HPDE6-E6E7 (cell line): Measurements from ENCODE around the gene PRKAR1B.
A peak's percentile ranks its signal among the peaks of the same experiment; 100 is the strongest.
"Not testable (repeated sequence)": the region's sequence is repeated elsewhere in the genome, so short reads cannot be mapped to it uniquely, and the experiment has no call there.

ENCODE experiments used
- DNase-seq: peaks from one replicate; pipeline ENCODE4 v3.0.0; 2011; ENCODE audit warnings: missing footprints; ENCODE audit errors: extremely low spot score

PRKAR1B gene

DNA sequence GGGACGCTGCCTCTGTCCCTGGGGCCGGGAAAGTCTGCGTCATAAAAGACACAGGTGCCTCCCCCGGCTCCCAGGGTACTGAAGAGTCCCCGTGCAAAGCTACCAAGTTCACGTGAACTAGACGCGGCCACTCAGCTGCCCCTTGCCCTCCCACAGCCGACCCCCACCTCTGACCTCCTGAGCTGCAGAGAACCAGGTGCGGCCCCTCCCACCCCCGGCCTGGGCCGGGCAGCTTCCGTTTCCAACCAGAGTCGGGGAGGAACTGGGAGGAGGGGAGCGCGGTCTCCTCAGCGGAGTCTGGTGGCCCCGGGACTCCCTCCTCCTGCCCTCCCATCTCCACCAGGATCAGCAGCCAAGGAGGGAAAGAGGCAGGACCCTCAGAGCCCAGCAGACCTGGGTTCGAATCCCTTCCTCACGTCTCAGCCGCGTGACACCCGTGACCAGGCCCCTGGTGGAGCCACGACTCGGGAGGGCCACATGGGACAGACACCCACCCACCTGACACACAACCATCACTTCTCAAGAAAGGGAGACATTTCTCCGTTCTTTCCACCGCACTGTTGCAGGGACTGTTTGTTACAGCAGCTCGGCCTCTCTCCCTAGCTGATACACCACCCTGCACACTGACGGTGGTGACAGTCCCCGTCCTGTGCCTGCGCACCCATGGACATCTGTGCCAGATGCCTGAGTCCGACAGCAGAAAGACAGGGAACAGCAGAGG, 170.1 kb downstream of the PRKAR1B start:
- DNase-seq: no peak

DNA sequence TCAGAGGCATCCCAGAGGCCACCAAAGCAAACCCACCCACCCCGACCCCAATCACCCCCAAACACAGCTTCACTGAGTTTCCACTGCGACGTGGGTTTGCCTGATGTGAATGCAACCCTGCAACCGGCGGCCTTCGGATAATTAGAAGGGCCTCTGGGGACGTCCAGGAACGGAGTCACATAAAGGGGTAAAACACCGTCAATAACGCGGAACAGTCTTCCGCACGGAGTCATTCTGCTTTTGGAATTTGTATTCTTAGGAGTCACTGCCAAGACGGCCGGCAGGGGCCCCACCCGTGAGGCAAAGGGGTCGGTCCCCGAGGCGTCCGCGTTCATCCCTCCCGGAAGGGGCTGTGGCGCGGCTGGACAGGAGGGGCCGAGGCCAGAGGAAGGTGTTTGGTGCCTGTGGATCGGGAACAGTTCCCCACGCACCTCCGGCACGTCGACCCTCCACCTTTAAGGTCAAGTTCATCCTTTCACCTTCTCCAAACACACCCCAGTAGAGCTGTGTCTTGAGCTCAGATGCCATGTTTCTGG, 170.7 kb downstream of the PRKAR1B start:
- no peak for DNase-seq

DNA sequence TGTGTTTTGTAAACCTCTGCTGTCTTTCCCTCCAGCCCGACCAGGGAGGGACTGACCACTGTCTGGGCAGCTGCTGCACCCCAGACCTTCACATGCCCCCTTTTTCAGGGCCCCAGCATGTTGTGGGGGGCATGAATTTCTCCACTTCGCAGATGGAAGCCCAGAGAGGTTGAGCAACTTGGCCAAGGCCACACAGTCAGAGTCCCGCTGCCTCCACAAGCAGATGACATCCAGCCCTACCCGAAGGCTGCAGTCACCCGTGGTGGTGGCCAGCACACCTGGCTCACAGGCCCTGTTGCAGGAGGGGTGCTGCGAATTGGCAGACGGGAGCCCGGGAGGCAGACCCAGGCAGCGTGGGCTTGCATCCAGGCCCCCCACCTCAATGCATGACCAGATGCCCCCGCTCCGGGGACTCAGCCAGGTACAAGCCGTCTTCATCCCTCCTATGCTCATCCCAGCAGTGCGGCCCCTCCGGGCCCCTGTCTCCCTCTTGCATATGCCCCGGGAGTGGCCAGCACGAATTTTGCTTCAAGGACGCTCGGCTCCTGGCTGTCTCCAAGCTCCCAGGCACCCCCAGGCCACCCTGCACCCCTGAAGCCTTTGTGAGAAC, 171.4 kb downstream of the PRKAR1B start:
- DNase-seq: no peak

DNA sequence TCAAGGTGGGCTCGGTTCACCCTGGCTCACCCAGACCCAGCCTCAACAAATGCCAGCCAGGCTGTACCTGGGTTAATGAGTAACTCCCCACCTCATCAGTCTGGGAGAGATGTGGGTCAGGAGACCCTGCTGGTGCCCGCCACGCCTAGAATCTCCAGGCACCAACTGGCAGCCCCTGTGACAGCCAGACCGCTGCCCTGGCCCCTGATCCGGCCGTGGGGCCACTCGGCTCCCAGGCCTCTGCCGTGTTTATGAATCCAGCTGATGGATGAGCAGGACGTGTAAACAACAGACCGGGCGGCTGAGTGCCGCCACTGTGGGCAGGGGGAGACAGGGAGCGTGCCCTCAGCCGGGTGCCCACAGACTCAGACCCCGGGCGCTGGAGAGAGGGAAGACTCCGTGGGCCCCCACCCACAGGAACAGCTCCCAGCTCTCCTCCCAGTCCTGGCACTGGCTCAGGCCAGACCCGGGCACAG, 173.4 kb downstream of the PRKAR1B start:
- DNase-seq: no peak

DNA sequence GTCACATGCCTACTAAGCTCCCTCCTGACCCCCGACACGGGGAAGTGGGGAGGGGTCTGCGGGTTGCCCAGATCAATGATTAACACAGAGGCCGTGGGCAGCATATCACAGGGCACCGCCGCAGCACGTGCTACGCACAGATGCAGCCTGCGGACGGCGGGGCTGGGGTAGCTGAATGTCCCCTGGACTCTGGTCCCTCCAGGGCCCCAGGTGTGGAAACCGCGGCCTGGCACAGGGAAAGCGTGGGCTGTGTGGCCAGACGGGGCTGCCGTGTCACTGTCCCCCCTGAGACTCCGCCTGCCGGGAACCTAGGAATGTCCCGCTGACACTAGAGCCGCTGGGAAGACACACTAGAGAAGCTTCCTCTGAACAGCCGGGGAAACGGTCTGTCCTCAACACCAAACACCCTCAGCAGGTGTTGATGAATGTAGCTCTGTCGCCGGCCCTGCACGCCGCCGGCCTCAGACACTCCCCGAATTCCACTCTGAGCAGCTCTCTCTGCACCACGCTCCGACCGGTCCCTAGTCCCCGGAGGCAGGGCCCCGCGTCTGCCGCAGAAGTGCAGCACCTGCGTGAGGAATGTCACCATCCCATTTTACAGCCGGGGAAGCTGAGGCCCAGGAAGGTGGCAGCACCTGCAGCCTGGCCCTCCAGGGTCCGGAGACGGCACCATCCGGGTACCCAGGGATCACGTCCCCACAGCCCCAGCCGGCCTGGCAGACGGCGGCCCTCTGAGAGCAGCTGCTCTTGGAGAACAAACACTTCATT, 174.0 kb downstream of the PRKAR1B start:
- no peak for DNase-seq

DNA sequence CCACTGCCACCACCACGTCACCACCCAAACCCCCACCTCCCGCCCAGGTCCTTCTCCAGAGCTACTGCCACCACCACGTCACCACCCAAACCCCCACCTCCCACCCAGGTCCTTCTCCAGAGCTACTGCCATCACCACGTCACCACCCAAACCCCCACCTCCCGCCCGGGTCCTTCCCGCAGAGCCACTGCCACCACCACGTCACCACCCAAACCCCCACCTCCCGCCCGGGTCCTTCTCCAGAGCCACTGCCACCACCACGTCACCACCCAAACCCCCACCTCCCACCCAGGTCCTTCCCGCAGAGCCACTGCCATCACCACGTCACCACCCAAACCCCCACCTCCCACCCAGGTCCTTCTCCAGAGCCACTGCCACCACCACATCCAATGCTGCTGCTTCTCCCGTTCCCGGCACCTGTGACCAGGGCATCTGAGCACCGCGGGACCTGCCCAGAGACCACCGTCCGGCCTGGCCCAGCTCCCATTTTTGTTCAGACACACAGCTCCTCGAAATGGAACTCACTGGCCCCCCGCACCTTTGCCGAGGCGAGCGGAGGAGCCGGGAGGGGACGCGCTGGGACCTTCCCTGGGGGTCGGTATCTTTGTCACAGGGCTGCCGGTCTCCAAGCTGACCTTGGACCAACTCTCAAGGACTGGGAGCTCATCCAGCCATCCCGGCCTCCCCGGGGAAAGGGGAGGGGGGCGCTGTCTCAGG, 174.8 kb downstream of the PRKAR1B start:
- DNase-seq: not testable (repeated sequence)

DNA sequence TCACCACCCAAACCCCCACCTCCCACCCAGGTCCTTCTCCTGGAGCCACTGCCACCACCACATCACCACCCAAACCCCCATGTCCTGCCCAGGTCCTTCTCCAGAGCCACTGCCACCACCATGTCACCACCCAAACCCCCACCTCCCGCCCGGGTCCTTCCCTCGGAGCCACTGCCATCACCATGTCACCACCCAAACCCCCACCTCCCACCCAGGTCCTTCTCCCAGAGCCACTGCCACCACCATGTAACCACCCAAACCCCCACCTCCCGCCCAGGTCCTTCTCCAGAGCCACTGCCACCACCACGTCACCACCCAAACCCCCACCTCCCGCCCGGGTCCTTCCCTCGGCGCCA, 175.5 kb downstream of the PRKAR1B start:
- DNase-seq: not testable (repeated sequence)

DNA sequence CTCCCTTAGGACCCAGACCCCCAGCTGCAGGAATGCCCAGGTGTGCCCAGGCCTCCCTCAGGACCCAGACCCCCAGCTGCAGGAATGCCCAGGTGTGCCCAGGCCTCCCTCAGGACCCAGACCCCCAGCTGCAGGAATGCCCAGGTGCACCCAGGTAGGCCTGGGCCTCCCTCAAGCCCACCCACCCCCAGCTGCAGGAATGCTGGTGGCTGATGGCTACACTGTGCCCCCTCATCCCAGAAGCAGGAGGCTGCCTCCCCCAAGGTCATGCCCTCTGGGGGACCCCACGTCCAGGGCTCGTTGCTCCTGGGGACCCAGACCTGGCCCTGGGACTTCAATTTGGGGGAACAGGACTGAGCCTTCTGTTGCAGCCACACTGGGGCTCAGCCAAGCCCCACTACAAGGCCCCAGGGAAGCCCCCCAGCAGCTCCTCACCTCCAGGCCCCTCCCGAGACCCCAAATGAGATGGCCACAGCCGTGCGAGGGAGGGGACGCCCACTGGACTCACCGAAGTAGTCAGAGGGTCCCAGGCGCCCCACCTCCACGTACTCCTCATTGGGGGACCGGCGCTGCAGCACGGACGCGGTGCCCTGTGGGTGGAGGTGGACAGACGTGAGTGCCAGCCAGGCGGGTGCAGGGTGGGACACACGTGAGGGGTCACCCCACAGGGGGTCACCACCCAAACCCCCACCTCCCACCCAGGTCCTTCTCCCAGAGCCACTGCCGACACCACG, 176.0 kb downstream of the PRKAR1B start:
- no peak for DNase-seq

DNA sequence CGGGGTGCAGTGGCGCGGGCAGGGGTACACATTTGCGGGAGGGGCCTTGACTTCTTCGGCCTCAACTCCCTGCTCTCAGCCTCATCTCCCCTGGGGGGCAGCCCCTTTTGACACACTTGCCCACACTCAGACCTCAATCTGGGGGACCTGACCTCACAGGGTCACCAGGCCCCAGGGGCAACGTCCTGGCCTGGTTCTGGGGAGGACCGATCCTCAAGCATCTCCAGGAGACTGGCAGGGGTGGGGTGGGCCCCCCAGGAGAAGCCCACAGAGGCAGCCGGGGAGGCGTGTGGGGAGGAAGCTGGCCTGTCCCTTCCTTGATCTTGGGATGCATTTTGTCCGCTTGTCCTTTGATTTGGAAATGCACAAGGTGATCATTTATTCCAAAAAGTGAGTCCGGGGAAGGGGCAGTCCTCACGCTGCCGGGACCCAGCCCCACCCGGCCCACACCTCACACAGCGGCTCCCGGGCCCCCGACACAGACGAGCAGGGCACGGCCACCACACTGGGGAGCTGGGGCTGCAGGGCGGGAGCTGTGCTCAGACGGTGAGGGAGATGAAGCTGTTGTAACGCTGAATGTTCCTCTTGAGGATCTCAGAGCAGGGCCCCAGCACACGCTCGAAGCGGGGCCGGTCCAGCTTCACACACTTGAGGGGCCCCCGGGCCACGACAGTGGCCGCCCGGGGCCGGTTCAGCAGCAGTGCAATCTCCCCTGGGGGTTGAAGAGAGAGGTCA, 177.0 kb downstream of the PRKAR1B start:
- DNase-seq: no peak

DNA sequence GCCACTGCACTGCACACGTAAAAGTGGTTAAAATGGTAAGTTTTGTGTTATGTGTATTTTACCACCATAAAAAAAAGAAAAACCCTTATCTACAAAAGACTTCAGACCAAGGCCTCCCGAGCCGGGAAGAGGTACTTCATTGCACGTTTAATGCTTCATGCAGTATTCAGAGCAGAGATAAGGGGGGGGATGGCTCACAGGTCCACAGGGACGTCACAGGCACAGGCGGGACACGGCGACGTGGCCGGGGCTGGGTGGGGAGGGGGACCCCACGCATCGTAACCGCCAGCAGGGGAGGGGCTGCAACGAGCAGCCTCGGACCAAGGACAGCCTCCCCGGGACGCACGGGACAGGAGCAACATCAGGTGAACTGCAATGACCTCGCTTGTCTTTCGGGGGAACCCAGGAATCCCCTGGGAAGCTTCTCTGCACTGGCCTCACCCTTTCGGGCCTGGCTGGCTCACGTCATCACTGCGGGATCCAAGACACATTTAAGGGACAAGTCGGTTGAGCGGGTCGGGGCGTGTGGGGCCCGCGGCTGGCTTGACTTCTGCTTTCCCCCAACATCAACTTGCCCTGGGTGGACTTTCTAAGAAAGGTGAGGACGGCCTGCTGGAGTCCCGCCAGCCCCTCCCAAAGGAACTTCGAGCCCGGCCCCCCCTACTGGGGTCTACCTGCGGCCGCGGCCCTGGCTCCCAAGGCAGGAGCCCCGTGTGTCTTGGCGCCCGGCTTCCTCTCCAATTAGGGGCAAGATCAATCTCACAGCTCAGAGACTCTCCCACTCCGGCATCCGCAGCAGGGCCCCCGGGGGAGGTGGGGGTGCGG, 177.8 kb downstream of the PRKAR1B start:
- no peak for DNase-seq

DNA sequence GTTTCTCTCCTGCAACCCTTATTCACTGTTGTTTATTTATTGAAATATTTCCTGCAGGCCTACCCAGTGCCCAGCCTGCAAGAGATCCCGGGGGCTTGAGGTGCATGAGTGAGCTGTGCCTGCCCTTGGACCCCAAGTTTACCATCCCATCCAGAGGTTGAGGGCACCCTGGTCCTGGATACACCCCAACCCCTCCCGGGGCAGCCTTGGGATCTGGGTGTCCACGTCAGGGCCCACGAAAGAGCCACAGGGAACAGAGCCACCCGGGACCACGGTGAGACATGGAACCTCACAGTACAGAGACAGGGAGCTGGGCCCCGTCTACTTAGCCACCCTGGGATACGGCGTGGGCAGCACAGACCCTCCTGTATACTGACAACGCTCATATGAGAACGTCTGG, 178.7 kb downstream of the PRKAR1B start:
- no peak for DNase-seq

DNA sequence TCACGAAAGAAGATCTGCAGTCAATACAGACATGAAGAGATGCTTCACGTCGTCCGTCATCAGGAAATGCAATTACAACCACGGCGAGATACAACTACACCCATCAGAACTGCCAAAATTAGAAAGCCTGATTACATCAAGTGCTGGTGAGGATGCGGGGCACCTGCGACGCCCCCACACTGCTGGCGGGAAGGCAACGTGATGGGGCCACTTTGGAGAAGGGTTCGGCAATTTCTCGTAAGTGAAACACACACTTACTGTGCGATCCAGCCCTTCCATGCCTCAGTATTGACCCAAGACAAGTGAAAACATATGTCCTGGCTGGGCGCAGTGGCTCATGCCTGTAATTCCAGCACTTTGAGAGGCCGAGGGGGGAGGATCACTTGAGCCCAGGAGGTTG, 181.6 kb downstream of the PRKAR1B start:
- no peak for DNase-seq

DNA sequence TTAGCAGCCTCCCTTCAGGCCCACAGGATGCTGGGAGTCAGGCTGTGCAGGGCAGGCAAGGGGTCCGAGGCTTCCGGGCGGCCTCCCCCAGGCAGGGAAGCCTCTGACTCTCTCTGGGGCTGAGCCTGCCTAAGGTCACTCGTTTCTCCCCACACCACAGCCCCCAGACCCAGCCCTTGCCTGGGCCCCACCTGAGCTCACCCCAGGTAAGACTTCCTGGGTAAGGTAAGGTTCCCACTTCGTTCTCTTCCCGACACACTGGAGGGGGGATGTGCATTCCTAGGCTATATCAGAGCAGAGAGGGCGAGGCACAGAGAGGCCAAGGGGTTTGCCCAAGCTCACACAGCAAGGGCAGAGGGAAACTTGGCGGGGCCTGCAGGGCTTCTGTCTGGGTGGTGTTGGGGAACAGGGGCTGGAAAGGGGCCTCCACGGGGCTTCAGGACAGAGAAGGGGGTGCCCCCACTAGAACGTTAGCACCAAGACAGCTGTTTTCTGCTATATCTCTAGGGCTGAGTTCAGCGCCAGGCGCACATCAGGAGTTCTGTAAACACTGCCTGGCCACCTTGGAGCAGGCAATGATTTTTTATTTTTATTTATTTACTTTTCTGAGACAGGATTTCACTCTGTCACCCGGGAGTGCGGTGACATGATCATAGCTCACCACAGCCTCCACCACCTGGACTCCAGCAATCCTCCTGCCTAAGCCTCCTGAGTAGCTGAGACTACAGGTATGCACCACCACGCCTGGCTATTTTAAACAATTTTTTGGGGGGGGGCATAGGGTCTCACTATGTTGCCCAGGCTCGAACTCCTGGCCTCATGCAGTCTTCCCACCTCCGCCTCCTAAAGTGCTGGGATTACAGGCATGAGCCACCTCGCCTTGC, 182.5 kb downstream of the PRKAR1B start:
- no peak for DNase-seq

DNA sequence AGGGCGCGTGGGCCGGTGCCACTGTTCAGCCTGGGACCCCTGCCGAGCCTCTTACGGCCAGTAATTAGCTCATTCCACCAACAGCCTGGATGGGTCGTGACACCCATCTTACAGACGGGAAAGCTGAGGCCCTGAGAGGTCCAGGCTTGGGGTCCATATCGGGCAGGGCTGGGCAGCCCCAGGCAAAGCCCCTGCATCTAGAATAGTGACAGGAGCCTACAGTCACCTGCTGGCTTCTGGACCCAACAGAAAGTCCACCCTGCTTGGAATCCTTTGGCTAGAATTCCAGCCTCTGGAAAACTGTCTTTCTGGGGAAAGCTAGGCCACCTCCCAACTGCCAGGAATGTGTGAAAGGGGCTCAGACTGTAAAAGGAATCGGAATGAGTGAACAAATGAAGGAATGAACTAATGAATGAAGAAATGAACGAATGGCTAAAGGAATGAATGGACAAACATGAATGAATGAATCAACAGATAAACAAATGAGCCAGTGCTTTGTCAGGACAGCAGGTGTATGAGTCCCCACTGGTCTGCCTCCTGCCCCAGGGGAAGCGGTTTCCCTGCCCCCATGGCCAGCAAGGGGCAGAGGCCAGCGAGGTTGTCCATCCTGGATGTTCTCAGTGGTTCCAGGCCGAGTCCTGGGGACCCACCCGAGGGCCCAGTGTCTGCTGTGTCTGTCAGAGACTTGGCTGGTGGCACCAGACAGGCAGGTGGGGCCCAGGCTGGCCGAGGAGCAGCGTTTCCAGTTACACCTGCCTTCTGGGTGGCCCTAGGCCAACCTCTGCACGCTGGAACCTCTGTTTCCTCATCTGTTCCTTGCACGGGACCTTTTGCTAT, 183.4 kb downstream of the PRKAR1B start:
- DNase-seq: no peak

DNA sequence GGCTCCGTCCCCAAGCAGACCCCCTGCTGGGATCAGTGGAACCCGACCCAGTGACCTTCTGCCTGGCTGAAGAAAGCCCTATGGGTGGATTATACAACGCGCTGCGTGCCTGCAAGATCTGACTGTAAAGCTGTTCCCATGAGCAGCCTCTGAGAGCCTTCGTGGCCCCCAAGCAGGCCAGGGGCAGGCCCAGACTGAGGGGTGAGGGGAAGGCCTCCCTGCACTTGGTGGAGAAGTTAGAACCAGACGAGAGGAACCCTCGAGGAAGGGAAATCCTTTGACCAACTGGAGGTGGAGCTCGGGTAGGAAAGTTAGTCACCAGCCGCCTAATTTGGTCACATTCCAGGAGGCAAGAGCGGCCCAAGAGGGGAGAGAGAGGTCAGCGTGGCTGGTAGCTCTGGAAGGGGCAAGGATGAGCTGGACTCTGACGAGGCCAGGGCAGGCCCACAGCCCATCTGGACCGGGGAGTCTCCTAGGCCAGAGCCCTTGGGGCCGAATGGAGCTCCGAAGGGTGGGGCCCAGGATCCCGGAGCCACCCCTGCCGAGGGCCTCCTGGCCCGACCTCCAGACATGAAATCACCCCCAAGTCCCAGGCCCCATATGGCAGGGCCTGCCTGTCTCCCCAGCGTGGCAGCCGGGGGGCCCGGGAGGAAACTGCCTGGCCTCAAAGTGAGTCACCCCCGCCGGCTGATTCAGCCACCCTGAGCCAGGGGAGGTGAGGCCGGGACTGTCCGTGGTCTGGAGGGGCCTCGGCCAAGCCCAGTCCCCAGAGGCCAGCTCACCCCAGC, 184.2 kb downstream of the PRKAR1B start:
- peak; percentile 79 for DNase-seq

DNA sequence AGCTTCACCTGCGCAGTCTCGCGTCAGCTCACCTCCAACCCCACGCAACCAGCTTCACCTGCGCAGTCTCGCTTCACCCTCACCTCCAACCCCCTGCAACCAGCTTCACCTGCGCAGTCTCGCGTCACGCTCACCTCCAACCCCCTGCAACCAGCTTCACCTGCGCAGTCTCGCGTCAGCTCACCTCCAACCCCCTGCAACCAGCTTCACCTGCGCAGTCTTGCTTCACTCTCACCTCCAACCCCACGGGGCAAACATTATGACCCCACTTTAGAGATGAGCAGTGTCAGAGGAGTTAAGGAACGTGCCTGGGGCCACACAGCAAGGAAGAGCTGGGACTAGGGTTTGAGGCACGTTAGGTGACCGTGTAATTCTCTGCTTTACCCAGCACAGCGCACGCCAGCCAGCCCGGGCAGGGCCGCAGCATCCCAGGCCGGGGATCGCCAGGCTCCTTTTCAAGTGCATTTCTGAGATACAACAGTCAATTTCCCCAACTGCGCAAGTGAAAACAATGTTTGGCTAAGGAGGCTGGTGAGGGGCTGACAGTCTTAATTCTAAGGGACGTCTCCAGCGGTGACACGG, 184.9 kb downstream of the PRKAR1B start:
- DNase-seq: no peak

DNA sequence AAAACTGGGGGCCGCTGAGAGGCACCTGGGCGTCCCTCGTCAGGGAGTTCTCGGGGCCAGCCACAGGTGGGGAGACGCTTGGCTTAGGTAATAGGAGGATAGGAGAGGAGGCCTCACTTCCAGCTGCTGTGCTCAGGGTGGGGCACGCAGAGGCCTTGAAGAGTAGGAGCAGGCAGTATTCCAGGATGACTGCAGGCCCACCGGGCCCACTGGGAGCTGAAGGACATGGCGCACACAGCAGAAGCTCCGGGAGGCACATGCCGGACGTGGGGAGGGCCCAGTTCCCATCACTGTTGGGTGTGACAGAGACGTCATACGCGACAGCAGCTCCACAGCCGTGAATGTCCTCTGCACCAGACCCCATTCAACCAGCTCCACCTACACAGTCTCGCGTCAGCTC, 185.4 kb downstream of the PRKAR1B start:
- DNase-seq: no peak
